Measurements from ENCODE around the gene TMTC1. TPM values are rescaled to one million over a fixed set of nuclear protein-coding genes. Genes with fewer than 3 reads are reported as not detected.

The TMTC1 gene
- total and polyA plus RNA-seq, 2 experiments from 2014 or later = 4.8 to 24.3 TPM

GRCh38 chr12:29455087-29455486 is 328.7 kb downstream of the TMTC1 start (continued):
- TF ChIP-seq, protein P1, sequence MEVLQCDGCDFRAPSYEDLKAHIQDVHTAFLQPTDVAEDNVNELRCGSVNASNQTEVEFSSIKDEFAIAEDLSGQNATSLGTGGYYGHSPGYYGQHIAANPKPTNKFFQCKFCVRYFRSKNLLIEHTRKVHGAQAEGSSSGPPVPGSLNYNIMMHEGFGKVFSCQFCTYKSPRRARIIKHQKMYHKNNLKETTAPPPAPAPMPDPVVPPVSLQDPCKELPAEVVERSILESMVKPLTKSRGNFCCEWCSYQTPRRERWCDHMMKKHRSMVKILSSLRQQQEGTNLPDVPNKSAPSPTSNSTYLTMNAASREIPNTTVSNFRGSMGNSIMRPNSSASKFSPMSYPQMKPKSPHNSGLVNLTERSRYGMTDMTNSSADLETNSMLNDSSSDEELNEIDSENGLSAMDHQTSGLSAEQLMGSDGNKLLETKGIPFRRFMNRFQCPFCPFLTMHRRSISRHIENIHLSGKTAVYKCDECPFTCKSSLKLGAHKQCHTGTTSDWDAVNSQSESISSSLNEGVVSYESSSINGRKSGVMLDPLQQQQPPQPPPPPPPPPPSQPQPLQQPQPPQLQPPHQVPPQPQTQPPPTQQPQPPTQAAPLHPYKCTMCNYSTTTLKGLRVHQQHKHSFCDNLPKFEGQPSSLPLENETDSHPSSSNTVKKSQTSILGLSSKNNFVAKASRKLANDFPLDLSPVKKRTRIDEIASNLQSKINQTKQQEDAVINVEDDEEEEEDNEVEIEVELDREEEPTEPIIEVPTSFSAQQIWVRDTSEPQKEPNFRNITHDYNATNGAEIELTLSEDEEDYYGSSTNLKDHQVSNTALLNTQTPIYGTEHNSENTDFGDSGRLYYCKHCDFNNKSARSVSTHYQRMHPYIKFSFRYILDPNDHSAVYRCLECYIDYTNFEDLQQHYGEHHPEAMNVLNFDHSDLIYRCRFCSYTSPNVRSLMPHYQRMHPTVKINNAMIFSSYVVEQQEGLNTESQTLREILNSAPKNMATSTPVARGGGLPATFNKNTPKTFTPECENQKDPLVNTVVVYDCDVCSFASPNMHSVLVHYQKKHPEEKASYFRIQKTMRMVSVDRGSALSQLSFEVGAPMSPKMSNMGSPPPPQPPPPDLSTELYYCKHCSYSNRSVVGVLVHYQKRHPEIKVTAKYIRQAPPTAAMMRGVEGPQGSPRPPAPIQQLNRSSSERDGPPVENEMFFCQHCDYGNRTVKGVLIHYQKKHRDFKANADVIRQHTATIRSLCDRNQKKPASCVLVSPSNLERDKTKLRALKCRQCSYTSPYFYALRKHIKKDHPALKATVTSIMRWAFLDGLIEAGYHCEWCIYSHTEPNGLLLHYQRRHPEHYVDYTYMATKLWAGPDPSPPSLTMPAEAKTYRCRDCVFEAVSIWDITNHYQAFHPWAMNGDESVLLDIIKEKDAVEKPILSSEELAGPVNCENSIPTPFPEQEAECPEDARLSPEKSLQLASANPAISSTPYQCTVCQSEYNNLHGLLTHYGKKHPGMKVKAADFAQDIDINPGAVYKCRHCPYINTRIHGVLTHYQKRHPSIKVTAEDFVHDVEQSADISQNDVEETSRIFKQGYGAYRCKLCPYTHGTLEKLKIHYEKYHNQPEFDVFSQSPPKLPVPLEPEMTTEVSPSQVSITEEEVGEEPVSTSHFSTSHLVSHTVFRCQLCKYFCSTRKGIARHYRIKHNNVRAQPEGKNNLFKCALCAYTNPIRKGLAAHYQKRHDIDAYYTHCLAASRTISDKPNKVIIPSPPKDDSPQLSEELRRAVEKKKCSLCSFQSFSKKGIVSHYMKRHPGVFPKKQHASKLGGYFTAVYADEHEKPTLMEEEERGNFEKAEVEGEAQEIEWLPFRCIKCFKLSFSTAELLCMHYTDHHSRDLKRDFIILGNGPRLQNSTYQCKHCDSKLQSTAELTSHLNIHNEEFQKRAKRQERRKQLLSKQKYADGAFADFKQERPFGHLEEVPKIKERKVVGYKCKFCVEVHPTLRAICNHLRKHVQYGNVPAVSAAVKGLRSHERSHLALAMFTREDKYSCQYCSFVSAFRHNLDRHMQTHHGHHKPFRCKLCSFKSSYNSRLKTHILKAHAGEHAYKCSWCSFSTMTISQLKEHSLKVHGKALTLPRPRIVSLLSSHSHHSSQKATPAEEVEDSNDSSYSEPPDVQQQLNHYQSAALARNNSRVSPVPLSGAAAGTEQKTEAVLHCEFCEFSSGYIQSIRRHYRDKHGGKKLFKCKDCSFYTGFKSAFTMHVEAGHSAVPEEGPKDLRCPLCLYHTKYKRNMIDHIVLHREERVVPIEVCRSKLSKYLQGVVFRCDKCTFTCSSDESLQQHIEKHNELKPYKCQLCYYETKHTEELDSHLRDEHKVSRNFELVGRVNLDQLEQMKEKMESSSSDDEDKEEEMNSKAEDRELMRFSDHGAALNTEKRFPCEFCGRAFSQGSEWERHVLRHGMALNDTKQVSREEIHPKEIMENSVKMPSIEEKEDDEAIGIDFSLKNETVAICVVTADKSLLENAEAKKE (CRISPR knock-in tag; IDR thresholded peaks at IDR 0.05) = no peak
- no peak for TF ChIP-seq EZH2phosphoT487 (IDR thresholded peaks at IDR 0.05; ENCODE audit: unreplicated experiment)
- TF ChIP-seq, protein P2, sequence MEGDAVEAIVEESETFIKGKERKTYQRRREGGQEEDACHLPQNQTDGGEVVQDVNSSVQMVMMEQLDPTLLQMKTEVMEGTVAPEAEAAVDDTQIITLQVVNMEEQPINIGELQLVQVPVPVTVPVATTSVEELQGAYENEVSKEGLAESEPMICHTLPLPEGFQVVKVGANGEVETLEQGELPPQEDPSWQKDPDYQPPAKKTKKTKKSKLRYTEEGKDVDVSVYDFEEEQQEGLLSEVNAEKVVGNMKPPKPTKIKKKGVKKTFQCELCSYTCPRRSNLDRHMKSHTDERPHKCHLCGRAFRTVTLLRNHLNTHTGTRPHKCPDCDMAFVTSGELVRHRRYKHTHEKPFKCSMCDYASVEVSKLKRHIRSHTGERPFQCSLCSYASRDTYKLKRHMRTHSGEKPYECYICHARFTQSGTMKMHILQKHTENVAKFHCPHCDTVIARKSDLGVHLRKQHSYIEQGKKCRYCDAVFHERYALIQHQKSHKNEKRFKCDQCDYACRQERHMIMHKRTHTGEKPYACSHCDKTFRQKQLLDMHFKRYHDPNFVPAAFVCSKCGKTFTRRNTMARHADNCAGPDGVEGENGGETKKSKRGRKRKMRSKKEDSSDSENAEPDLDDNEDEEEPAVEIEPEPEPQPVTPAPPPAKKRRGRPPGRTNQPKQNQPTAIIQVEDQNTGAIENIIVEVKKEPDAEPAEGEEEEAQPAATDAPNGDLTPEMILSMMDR (conservative IDR thresholded peaks at IDR 0.05; ENCODE audit: low read depth in 2 of 2) = no peak
- no peak for TF ChIP-seq NANOG (IDR thresholded peaks at IDR 0.05; ENCODE audit: borderline replicate concordance)
- no peak for TF ChIP-seq ZNF114 (CRISPR knock-in tag; IDR thresholded peaks at IDR 0.05)
- no peak for TF ChIP-seq ZNF331 (CRISPR knock-in tag; IDR thresholded peaks at IDR 0.05; ENCODE audit: low read depth)

DNA sequence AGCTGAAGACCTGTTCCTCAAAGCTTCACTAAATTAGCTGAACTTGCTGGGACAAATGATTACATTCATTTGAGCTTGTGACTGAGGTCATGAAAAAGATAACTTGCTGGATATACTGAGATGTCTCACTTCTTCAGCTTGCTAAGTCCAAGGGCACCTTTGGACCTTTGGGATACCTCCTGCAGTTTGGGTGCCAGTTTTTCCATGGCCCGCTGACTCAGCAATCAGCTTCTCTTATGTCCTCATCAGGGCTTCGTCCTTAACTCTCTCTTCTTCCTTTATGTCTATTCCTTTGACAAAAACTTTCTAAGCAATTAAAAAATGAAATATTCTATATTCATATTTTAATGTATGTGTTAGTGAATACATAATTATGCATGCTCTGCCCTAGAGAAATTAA is 331.9 kb downstream of the TMTC1 start:
- Mint-ChIP-seq H3K27ac (no peak overlapping the region), H3K9me3 (no peaks in the 10 kb centered on the region), H3K36me3 (ENCODE audit: low read depth) (no peaks in the 10 kb centered on the region), H3K27me3 (ENCODE audit: insufficient read depth, low read depth, poor library complexity) (no peaks in the 10 kb centered on the region), H3K4me3 (no peak overlapping the region), H3K4me1 (no peaks in the 10 kb centered on the region)
- ATAC-seq = no peak
- DNase-seq (ENCODE audit: low spot score) = no peak
- Histone ChIP-seq H3K4me3 (no peak overlapping the region), H2AFZ (no peak overlapping the region), H3K27ac (ENCODE audit: low read depth) (no peak overlapping the region), H3K9me2 (ENCODE audit: insufficient read depth) (no peaks in the 10 kb centered on the region; the same call in 1 of the 2 replicates), H4K20me1 (replicated peaks; ENCODE audit: insufficient read depth) (no peaks in the 10 kb centered on the region), H3K4me2 (no peak overlapping the region), H3K4me1 (ENCODE audit: insufficient read depth) (no peaks in the 10 kb centered on the region), H3K36me3 (ENCODE audit: insufficient read depth) (no peaks in the 10 kb centered on the region), H3F3A (replicated peaks; ENCODE audit: low read depth) (no peaks in the 10 kb centered on the region), H3K27me3 (ENCODE audit: insufficient read depth) (no peaks in the 10 kb centered on the region), H3K79me2 (replicated peaks; ENCODE audit: insufficient read depth) (no peaks in the 10 kb centered on the region)
- TF ChIP-seq ZNF114 (CRISPR knock-in tag; IDR thresholded peaks at IDR 0.05) (no peak), CREB1 (CRISPR knock-in tag; IDR thresholded peaks at IDR 0.05; ENCODE audit: low read depth) (no peak), ZNF331 (CRISPR knock-in tag; IDR thresholded peaks at IDR 0.05; ENCODE audit: low read depth) (no peak), EZH2phosphoT487 (IDR thresholded peaks at IDR 0.05; ENCODE audit: unreplicated experiment) (no peak), JUNB (IDR thresholded peaks at IDR 0.05; ENCODE audit: unreplicated experiment) (no peak)
- TF ChIP-seq, protein P1 (CRISPR knock-in tag; IDR thresholded peaks at IDR 0.05) = no peak
